ENCODE measurements around the gene PTPRG.

- TF ChIP-seq EZH2 (IDR thresholded peaks at IDR 0.05; ENCODE audit: insufficient read depth, low read length) (no peak), CTCF (IDR thresholded peaks at IDR 0.05; ENCODE audit: insufficient read depth, low read depth, low read length) (no peak)
Observed at GRCh38 chr3:61865466-61866152, 304.2 kb downstream of the PTPRG start.
